ENCODE results near the gene SAMD13.

- TF ChIP-seq CTCF (IDR thresholded peaks at IDR 0.05) (no peak), POLR2A (IDR thresholded peaks at IDR 0.05; ENCODE audit: low read depth) (no peak), EP300 (IDR thresholded peaks at IDR 0.05) (no peak)
Measured at GRCh38 chr1:84307398-84307797, 5.9 kb downstream of the SAMD13 start.
